Measurements from ENCODE around the gene EEF1G. TPM values are rescaled to one million over a fixed set of nuclear protein-coding genes. Genes with fewer than 3 reads are reported as not detected.
"Not testable (repeated sequence)": the region's sequence is repeated elsewhere in the genome, so short reads cannot be mapped to it uniquely, and the experiment has no call there.

EEF1G gene
- total RNA-seq, 1 donor from 2014 or later, result 899 TPM

DNA sequence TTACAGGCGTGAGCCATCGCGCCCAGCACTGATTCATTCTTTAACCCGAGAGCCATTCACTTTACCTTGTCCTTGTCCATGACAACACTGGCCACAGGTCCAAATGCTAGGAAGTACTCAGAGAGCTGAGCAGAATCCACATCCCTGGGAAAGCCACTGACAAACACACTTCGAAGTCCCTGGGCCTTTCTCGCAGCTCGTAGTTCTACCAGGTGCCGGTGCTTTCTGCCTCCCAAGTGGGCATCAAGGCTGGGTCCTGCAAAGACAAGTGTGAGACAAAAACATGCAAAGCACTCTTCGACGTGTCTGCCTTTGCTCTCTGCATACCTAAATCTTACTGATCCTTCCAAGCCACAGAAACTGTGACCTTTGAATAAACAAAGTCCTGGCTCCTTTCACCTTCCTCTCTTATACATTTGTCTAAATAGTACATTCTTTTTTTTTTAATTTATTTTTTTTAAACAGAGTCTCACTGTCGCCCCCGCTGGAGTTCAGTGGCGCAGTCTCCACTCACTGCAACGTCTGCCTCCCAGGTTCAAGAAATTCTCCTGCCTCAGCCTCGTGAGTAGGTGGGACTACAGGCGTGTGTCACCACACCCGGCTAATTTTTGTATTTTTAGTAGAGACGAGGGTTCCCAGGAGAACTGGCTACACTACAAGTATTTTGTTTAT is 15.4 kb upstream of the EEF1G start:
- Histone ChIP-seq H3K27me3 (ENCODE audit: low read depth) (no peaks in the 10 kb centered on the region), H3K36me3 (peaks cover 54% of the 10 kb centered on the region), H3K4me3 (no peak overlapping the region), H3K27ac (no peak overlapping the region), H3K9me3 (no peaks in the 10 kb centered on the region), H3K4me1 (peaks cover 33% of the 10 kb centered on the region)
- intact Hi-C loops (cut with DNase I), result no loop called here
- TF ChIP-seq, protein P1, sequence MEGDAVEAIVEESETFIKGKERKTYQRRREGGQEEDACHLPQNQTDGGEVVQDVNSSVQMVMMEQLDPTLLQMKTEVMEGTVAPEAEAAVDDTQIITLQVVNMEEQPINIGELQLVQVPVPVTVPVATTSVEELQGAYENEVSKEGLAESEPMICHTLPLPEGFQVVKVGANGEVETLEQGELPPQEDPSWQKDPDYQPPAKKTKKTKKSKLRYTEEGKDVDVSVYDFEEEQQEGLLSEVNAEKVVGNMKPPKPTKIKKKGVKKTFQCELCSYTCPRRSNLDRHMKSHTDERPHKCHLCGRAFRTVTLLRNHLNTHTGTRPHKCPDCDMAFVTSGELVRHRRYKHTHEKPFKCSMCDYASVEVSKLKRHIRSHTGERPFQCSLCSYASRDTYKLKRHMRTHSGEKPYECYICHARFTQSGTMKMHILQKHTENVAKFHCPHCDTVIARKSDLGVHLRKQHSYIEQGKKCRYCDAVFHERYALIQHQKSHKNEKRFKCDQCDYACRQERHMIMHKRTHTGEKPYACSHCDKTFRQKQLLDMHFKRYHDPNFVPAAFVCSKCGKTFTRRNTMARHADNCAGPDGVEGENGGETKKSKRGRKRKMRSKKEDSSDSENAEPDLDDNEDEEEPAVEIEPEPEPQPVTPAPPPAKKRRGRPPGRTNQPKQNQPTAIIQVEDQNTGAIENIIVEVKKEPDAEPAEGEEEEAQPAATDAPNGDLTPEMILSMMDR (IDR thresholded peaks at IDR 0.05), result no peak
- no peak for ATAC-seq
- no peak for DNase-seq

DNA sequence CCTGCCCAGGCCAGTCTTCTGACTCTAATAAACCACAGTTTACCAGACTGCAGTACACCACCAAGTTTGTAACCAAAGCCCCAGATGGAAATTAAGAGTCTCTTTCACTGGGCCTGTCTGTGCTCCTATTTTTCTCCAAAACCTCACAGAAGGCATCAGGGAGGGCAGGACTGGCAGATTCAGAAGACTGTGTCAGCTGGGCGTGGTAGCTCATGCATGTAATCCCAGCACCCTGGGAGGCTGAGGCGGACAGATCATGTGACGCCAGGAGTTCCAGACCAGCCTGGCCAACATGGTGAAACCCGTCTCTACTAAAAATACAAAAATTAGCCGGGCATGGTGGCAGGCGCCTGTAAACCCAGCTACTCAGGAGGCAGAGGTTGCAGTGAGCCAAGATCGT is 11.7 kb upstream of the EEF1G start:
- ATAC-seq; intact Hi-C loops (cut with DNase I); H3K4me3 ChIP-seq; H3K27ac ChIP-seq; H3K9me3 ChIP-seq; H3K4me1 ChIP-seq; DNase-seq; H3K27me3 ChIP-seq (ENCODE audit: low read depth): not testable (repeated sequence)
- H3K36me3 ChIP-seq, result peaks cover 75% of the 10 kb centered on the region

DNA sequence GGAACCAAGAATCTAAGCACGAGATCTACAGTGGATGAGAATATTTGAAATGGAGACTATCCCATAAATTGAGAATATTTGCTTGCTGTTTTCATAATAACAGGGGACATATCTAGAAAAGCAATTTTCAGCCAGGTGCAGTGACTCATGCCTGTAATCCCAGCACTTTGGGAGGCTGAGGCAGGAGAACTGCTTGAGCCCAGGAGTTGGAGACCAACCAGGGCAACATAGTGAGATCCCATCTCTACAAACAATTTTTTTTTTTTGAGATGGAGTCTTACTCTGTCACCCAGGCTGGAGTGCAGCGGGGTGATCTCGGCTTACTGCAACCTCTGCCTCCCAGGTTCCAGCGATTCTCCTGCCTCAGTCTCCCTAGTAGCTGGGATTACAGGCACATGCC is 8.0 kb upstream of the EEF1G start:
- H3K4me3 ChIP-seq; DNase-seq; H3K9me3 ChIP-seq; ATAC-seq; H3K27ac ChIP-seq; intact Hi-C loops (cut with DNase I); H3K27me3 ChIP-seq (ENCODE audit: low read depth); H3K4me1 ChIP-seq: not testable (repeated sequence)
- H3K36me3 ChIP-seq, result peaks cover 89% of the 10 kb centered on the region

DNA sequence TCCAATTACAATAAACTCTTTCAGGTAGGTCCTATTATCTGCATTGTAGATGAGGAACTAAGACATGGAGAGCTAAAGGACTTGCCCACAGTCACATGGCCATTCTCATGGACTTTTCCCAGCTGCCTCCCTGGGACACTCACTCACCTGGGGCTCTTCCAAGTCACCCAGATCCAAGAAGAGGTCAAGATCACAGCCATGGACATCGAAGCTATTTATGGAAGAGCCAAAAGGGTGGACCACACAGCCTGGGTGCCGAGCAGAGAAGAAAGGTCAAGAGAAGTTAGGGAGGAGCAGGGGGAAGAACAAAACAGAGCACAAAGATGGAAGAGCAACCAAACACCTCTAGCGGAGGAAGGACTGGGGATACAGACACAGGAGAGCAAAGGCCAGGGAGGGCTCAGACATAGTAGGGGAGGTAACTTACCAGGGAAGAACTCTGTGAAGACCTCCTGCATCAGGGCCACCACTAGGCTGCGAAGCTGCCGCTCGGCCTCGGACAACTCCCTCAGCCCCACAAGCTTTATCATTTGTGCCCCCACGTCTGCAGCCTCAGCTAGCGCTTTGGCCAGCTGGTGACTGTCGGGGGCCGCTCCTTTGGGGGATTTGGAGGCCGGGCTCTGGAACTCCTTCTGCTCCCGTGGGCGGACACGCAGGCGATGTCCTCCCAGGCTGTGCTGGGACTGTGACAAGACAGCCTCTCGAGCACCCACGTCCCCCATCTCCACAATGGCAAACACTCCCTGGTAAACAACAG is 7.4 kb upstream of the EEF1G start:
- Histone ChIP-seq H3K27me3 (ENCODE audit: low read depth) (no peaks in the 10 kb centered on the region), H3K9me3 (no peaks in the 10 kb centered on the region), H3K36me3 (peaks cover 90% of the 10 kb centered on the region), H3K27ac (no peak overlapping the region), H3K4me1 (peaks cover 11% of the 10 kb centered on the region), H3K4me3 (no peak overlapping the region)
- ATAC-seq (no peak), DNase-seq (no peak)
- intact Hi-C loops (cut with DNase I), result no loop called here
- TF ChIP-seq, protein P1 (IDR thresholded peaks at IDR 0.05), result no peak

DNA sequence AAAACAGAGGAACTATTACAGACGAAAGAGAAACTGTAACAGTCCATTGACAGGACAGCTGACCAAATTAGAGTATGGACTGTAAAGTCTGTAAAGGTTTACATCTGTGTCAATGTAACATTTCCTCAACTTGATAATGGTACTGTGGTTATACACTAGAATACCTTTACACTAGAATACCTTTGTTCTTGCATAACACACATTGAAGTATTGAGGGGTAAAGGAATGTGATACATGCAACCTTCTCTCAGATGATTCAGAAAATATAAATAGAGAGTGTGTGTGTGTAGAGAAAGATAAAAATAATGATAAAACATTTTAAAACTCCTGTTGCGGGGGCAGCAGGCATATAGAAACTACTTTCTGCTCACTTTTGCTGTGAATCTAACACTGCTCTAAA is 5.6 kb upstream of the EEF1G start:
- Histone ChIP-seq H3K4me3 (no peak overlapping the region), H3K9me3 (no peaks in the 10 kb centered on the region), H3K27ac (no peak overlapping the region), H3K27me3 (ENCODE audit: low read depth) (no peaks in the 10 kb centered on the region), H3K36me3 (peaks cover 78% of the 10 kb centered on the region), H3K4me1 (peaks cover 30% of the 10 kb centered on the region)
- intact Hi-C loops (cut with DNase I), result no loop called here
- TF ChIP-seq, protein P1 (IDR thresholded peaks at IDR 0.05), result no peak
- no peak for ATAC-seq
- no peak for DNase-seq

DNA sequence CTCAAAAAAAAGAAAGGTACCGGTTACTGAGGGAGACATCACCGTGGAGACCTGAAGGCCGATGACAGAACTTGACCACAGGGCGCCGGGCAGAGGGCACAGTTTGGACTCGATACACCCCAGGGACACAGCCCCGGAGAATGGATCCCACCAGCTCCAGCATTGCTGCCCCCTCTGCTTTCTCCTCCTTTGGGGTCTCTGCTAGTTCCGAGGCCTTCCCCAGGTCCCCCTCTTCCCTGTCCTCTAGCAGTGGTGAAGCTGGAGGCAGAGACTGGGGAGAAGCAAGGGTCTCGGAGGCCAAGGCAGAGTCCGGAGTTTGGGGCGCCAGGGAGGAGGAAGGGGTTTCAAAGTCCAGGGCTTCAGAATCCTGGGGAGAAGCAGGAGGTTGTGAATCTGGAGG is 4.8 kb upstream of the EEF1G start:
- Histone ChIP-seq H3K4me3 (no peak overlapping the region), H3K27me3 (ENCODE audit: low read depth) (no peaks in the 10 kb centered on the region), H3K9me3 (no peaks in the 10 kb centered on the region), H3K36me3 (peaks cover 72% of the 10 kb centered on the region), H3K4me1 (peaks cover 30% of the 10 kb centered on the region), H3K27ac (peak overlapping the region; percentile 86)
- ATAC-seq, result no peak
- no peak for DNase-seq
- intact Hi-C loops (cut with DNase I), result no loop called here
- TF ChIP-seq, protein P1 (IDR thresholded peaks at IDR 0.05), result no peak

Data from lower lobe of right lung (tissue), 2 donors.